Kidney epithelial cell (primary cell): ENCODE results near the gene PDGFRB. TPM values are rescaled to one million over a fixed set of nuclear protein-coding genes. Genes with fewer than 3 reads are reported as not detected.

Experiments used
- DNase-seq: peaks from one replicate; pipeline ENCODE4 v3.0.0-alpha.2; 2010; ENCODE audit warnings: low read depth
- H3K27me3 ChIP-seq: 2 replicates; pipeline ENCODE4 v1.6.0; 2011; ENCODE audit warnings: low read length; ENCODE audit not compliant: control insufficient read depth, insufficient read depth
- H3K36me3 ChIP-seq: 2 replicates; pipeline ENCODE4 v1.5.1; 2011; ENCODE audit warnings: low read length; ENCODE audit not compliant: control insufficient read depth, insufficient read depth
- H3K4me3 ChIP-seq: 2 replicates; pipeline ENCODE4 v1.5.1; 2011; ENCODE audit warnings: low read depth, mild to moderate bottlenecking, control low read depth, low read length
- CTCF ChIP-seq: IDR thresholded peaks from 2 replicates; pipeline ENCODE4 v1.5.1; 2011; ENCODE audit warnings: mild to moderate bottlenecking, moderate library complexity, low read length, control low read depth, inconsistent platforms; ENCODE audit not compliant: insufficient read depth, poor library complexity, severe bottlenecking
- total RNA-seq: library from RNA; depleted of rRNA; stranded (reverse); fragments of >200 nt; gene quantifications from 2 replicates; pipeline ENCODE4 v1.2.3, GENCODE V29; 2015

Gene PDGFRB
- total RNA-seq, 1 donor from 2014 or later, result 18.3 TPM

- no peak overlapping the region for H3K4me3 ChIP-seq
- no peak for DNase-seq
- H3K27me3 ChIP-seq, result no peaks in the 10 kb centered on the region
- TF ChIP-seq CTCF, result no peak
- H3K36me3 ChIP-seq, result no peaks in the 10 kb centered on the region
These were observed 34.8 kb downstream of the PDGFRB start for GRCh38 chr5:150120617-150121447.

- H3K4me3 ChIP-seq, result no peak overlapping the region
- no peak for TF ChIP-seq CTCF
- no peaks in the 10 kb centered on the region for H3K36me3 ChIP-seq
- no peaks in the 10 kb centered on the region for H3K27me3 ChIP-seq
- no peak for DNase-seq
These were observed 35.6 kb downstream of the PDGFRB start for GRCh38 chr5:150120062-150120441.

- no peaks in the 10 kb centered on the region for H3K27me3 ChIP-seq
- H3K36me3 ChIP-seq, result no peaks in the 10 kb centered on the region
- TF ChIP-seq CTCF, result no peak
- H3K4me3 ChIP-seq, result no peak overlapping the region
- no peak for DNase-seq
These were observed 36.1 kb downstream of the PDGFRB start for GRCh38 chr5:150119421-150120061.

- no peaks in the 10 kb centered on the region for H3K27me3 ChIP-seq
- no peaks in the 10 kb centered on the region for H3K36me3 ChIP-seq
- no peak overlapping the region for H3K4me3 ChIP-seq
- no peak for TF ChIP-seq CTCF
- DNase-seq, result no peak
These were observed 37.0 kb downstream of the PDGFRB start for GRCh38 chr5:150118561-150119229.

- Histone ChIP-seq H3K4me3 (no peak overlapping the region), H3K27me3 (no peaks in the 10 kb centered on the region), H3K36me3 (no peaks in the 10 kb centered on the region)
- no peak for TF ChIP-seq CTCF
- no peak for DNase-seq
These were observed 37.6 kb downstream of the PDGFRB start for GRCh38 chr5:150117945-150118560.
